Body of pancreas (tissue), 4 donors: Measurements from ENCODE around the gene ARSB.

Experiments used
- POLR2A ChIP-seq, 3 donors: fragments of 450-650 bp; IDR thresholded peaks; one replicate each; pipeline ENCODE4 v1.6.1; 2016; ENCODE audit warnings: antibody characterized with exemption in 3 of 3, mild to moderate bottlenecking in 2 of 3
- TF ChIP-seq, protein P1 (sequence below), 7 experiments: fragments of 450-650 bp in 4 of 7; fragments of 200-600 bp in 3 of 7; sonication (generic) in 3 of 7; IDR thresholded peaks; one replicate each; pipeline ENCODE4 v1.5.1; 2016 to 2019; ENCODE audit warnings: antibody characterized with exemption in 7 of 7

DNA sequence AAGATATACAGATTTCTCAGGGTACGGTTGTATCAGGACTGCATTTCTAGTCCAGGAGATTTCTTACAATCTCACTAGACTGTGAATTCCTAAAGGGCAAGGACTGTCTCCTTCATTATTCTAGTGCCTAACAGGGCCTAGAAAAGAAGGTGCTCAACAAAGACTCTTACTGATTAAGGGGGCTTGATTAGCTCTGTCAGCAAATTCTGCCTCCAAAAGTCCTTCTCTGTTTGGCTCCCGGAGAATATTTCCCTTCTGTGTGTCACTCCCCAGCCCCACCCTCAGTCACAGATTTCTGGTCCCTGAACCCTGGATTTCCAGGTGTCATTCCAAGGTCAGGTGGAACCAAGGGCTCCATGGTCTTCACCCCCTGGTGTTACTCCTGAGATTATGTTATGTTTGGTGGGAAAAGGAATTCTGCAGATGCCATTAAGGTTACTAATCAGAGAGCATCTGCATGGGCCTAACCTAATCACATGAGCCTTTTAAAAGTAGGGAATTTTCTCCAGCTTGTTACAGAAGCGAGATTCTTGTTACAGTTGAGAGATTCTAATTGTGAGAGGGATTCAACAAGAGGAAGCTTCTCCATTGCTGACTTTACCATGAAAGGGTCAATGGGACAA is 168.9 kb downstream of the ARSB start:
- TF ChIP-seq, protein P1, sequence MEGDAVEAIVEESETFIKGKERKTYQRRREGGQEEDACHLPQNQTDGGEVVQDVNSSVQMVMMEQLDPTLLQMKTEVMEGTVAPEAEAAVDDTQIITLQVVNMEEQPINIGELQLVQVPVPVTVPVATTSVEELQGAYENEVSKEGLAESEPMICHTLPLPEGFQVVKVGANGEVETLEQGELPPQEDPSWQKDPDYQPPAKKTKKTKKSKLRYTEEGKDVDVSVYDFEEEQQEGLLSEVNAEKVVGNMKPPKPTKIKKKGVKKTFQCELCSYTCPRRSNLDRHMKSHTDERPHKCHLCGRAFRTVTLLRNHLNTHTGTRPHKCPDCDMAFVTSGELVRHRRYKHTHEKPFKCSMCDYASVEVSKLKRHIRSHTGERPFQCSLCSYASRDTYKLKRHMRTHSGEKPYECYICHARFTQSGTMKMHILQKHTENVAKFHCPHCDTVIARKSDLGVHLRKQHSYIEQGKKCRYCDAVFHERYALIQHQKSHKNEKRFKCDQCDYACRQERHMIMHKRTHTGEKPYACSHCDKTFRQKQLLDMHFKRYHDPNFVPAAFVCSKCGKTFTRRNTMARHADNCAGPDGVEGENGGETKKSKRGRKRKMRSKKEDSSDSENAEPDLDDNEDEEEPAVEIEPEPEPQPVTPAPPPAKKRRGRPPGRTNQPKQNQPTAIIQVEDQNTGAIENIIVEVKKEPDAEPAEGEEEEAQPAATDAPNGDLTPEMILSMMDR (IDR thresholded peaks at IDR 0.05), result no peak
- TF ChIP-seq POLR2A (IDR thresholded peaks at IDR 0.05), result no peak
